Natural killer cell (primary cell): ENCODE data around the gene NR2F2. TPM values are rescaled to one million over a fixed set of nuclear protein-coding genes. Genes with fewer than 3 reads are reported as not detected.

Experiments used
- ATAC-seq, 3 donors: fragments of 150-1000 bp in 2 of 3; fragments of 200-7000 bp in 1 of 3; cut with Tn5 transposase; 1 replicate in 1 of 3; 2 replicates in 2 of 3; pipeline ENCODE4 v1.10.0; 2021; ENCODE audit warnings: mild to moderate bottlenecking in 2 of 3, moderate library complexity in 2 of 3
- DNase-seq, 2 donors: peaks; one replicate each; pipeline versions ENCODE4 v3.0.0 to v3.0.0-alpha.2; 2013 to 2021; ENCODE audit warnings: mixed read lengths in 1 of 2
- H3K27ac ChIP-seq: one replicate; pipeline ENCODE4 v1.5.1; 2013; ENCODE audit warnings: mild to moderate bottlenecking, low read length
- H3K27me3 ChIP-seq: one replicate; pipeline ENCODE4 v1.6.1; 2013; ENCODE audit warnings: low read length; ENCODE audit not compliant: control insufficient read depth, insufficient read depth
- H3K36me3 ChIP-seq: one replicate; pipeline ENCODE4 v1.6.1; 2013; ENCODE audit warnings: low read length; ENCODE audit not compliant: control insufficient read depth, insufficient read depth
- H3K4me1 ChIP-seq: one replicate; pipeline ENCODE4 v1.6.1; 2013; ENCODE audit warnings: low read length; ENCODE audit not compliant: control insufficient read depth, insufficient read depth
- H3K4me3 ChIP-seq: one replicate; pipeline ENCODE4 v1.5.1; 2013; ENCODE audit warnings: low read length
- H3K9me3 ChIP-seq: one replicate; pipeline ENCODE4 v1.6.1; 2013; ENCODE audit warnings: low read length; ENCODE audit not compliant: control insufficient read depth, insufficient read depth
- H3K27ac Mint-ChIP-seq, 2 donors: one replicate each; pipeline ENCODE4 v1.8.0; 2022; ENCODE audit warnings: mild to moderate bottlenecking in 2 of 2, mixed read lengths in 2 of 2, moderate library complexity in 1 of 2
- H3K27me3 Mint-ChIP-seq, 2 donors: one replicate each; pipeline ENCODE4 v1.8.0; 2022; ENCODE audit warnings: low read depth in 2 of 2, mixed read lengths in 2 of 2
- H3K36me3 Mint-ChIP-seq: one replicate; pipeline ENCODE4 v1.8.0; 2022; ENCODE audit warnings: mixed read lengths
- H3K4me1 Mint-ChIP-seq, 2 donors: one replicate each; pipeline ENCODE4 v1.8.0; 2022; ENCODE audit warnings: mixed read lengths in 2 of 2
- H3K4me3 Mint-ChIP-seq: one replicate; pipeline ENCODE4 v1.8.0; 2022; ENCODE audit warnings: mild to moderate bottlenecking, moderate library complexity, mixed read lengths
- H3K9me3 Mint-ChIP-seq, 2 donors: one replicate each; pipeline ENCODE4 v1.8.0; 2022; ENCODE audit warnings: mixed read lengths in 2 of 2
- WGBS: methylation state at CpG from one replicate; pipeline ENCODE4 v1.1.7; 2013; ENCODE audit warnings: missing lambda C conversion rate; ENCODE audit not compliant: insufficient coverage; 5-methylcytosine and 5-hydroxymethylcytosine counted together
- intact Hi-C: fragments of 100-400 bp; cut with micrococcal nuclease; formaldehyde crosslinking; loops from one replicate; pipeline ENCODE4 v1.14.2; 2022
- total RNA-seq, 4 donors: library from RNA; stranded (reverse); fragments of 120-200 nt in 1 of 4; gene quantifications; one replicate each; pipeline versions ENCODE4 v1.2.3 to v1.2.4, GENCODE V29; 2013 to 2022
- TF ChIP-seq, protein P1 (sequence below): fragments of 200-600 bp; IDR thresholded peaks from one replicate; pipeline ENCODE4 v1.8.0; 2022; ENCODE audit warnings: antibody characterized with exemption

The NR2F2 gene
- total RNA-seq, 3 donors from 2014 or later (not counting 1 experiment from before 2014, with no cell fraction given): not detected

GRCh38 chr15:96381463-96381862 lies 51.0 kb downstream of the NR2F2 start:
- Mint-ChIP-seq H3K27me3 (peaks cover 13 to 27% of the 10 kb centered on the region in 2 donors), H3K36me3 (no peaks in the 10 kb centered on the region), H3K9me3 (peaks cover 0 to 3% of the 10 kb centered on the region in 2 donors), H3K4me3 (no peak overlapping the region), H3K4me1 (no peaks in the 10 kb centered on the region), H3K27ac (no peak overlapping the region)
- ATAC-seq (no peak), DNase-seq (no peak)
- Histone ChIP-seq H3K27me3 (peaks cover 2% of the 10 kb centered on the region), H3K27ac (no peak overlapping the region), H3K4me3 (no peak overlapping the region), H3K36me3 (no peaks in the 10 kb centered on the region), H3K9me3 (no peaks in the 10 kb centered on the region), H3K4me1 (no peaks in the 10 kb centered on the region)
- TF ChIP-seq, protein P1, sequence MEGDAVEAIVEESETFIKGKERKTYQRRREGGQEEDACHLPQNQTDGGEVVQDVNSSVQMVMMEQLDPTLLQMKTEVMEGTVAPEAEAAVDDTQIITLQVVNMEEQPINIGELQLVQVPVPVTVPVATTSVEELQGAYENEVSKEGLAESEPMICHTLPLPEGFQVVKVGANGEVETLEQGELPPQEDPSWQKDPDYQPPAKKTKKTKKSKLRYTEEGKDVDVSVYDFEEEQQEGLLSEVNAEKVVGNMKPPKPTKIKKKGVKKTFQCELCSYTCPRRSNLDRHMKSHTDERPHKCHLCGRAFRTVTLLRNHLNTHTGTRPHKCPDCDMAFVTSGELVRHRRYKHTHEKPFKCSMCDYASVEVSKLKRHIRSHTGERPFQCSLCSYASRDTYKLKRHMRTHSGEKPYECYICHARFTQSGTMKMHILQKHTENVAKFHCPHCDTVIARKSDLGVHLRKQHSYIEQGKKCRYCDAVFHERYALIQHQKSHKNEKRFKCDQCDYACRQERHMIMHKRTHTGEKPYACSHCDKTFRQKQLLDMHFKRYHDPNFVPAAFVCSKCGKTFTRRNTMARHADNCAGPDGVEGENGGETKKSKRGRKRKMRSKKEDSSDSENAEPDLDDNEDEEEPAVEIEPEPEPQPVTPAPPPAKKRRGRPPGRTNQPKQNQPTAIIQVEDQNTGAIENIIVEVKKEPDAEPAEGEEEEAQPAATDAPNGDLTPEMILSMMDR: no peak
- WGBS: 83% methylated on average over 3 of the region's 4 CpGs
- intact Hi-C loops: no loop called here

- Mint-ChIP-seq H3K9me3 (peaks cover 0 to 3% of the 10 kb centered on the region in 2 donors), H3K36me3 (no peaks in the 10 kb centered on the region), H3K27ac (no peak overlapping the region), H3K4me1 (no peaks in the 10 kb centered on the region), H3K4me3 (no peak overlapping the region), H3K27me3 (peaks cover 12 to 35% of the 10 kb centered on the region in 2 donors)
- Histone ChIP-seq H3K4me3 (no peak overlapping the region), H3K9me3 (no peaks in the 10 kb centered on the region), H3K4me1 (no peaks in the 10 kb centered on the region), H3K27ac (no peak overlapping the region), H3K36me3 (no peaks in the 10 kb centered on the region), H3K27me3 (no peaks in the 10 kb centered on the region)
- intact Hi-C loops: no loop called here
- DNase-seq (no peak), ATAC-seq (no peak)
- WGBS: no CpG with 5 or more reads among the region's 1 CpG
- TF ChIP-seq, protein P1: no peak
Observed at GRCh38 chr15:96385195-96385594, 54.7 kb downstream of the NR2F2 start.

- Histone ChIP-seq H3K4me1 (no peaks in the 10 kb centered on the region), H3K27me3 (peaks cover 2% of the 10 kb centered on the region), H3K9me3 (no peaks in the 10 kb centered on the region), H3K27ac (no peak overlapping the region), H3K4me3 (no peak overlapping the region), H3K36me3 (no peaks in the 10 kb centered on the region)
- Mint-ChIP-seq H3K4me1 (no peaks in the 10 kb centered on the region), H3K27ac (no peak overlapping the region), H3K27me3 (peaks cover 12 to 50% of the 10 kb centered on the region in 2 donors), H3K9me3 (peaks cover 0 to 3% of the 10 kb centered on the region in 2 donors), H3K36me3 (no peaks in the 10 kb centered on the region), H3K4me3 (no peak overlapping the region)
- WGBS: 92% methylated on average over 1 of the region's 1 CpG
- DNase-seq (no peak), ATAC-seq (no peak)
- TF ChIP-seq, protein P1: no peak
- intact Hi-C loops: no loop called here
Observed at GRCh38 chr15:96388673-96389072, 58.2 kb downstream of the NR2F2 start.
